HepG2 (cell line): Measurements from ENCODE around the gene ACAT2. TPM values are rescaled to one million over a fixed set of nuclear protein-coding genes. Genes with fewer than 3 reads are reported as not detected.
A peak's percentile ranks its signal among the peaks of the same experiment; 100 is the strongest.

ENCODE experiments used
- ATAC-seq: fragments of 200-7000 bp; cut with Tn5 transposase; 3 replicates; pipeline ENCODE4 v1.9.1; 2020; ENCODE audit warnings: mild to moderate bottlenecking, moderate library complexity
- BruUV-seq: library from RNA; stranded (reverse); fragments of 400-500 nt; replicated peaks from 2 replicates; lab custom pipeline; 2021; lab: Mats Ljungman, UMichigan
- CTCF ChIA-PET: fragments of 300-600 bp; formaldehyde crosslinking; extraction: SDS; loops from one replicate; lab custom pipeline; 2021; ENCODE audit warnings: low total read pairs, inconsistent platforms, low intra/inter-chr PET ratio; lab: Yijun Ruan, JAX
- POLR2A ChIA-PET: fragments of 350-600 bp; sonication (Branson Sonifier 250); formaldehyde crosslinking; loops from one replicate; lab custom pipeline; 2020; ENCODE audit warnings: antibody characterized with exemption, inconsistent platforms; lab: Yijun Ruan, JAX
- DNase-seq: peaks from one replicate; pipeline ENCODE4 v3.0.0-alpha.2; 2015; ENCODE audit warnings: low spot score
- FAIRE-seq: peaks from 3 replicates; lab custom pipeline; 2011; peaks lifted over from hg19 to GRCh38; lab: Jason Lieb, UNC
- H2AFZ ChIP-seq: one replicate; pipeline ENCODE4 v1.6.1; 2011; ENCODE audit warnings: low read length, inconsistent platforms
- H3K27ac ChIP-seq: fragments of 300-600 bp; 3 replicates; pipeline ENCODE4 v1.8.0; 2011; ENCODE audit warnings: mixed run types, mild to moderate bottlenecking, mixed read lengths, low read length, inconsistent platforms; ENCODE audit not compliant: insufficient read depth; ENCODE audit errors: extremely low read length
- H3K27me3 ChIP-seq, 2 experiments: fragments of 200-600 bp in 1 of 2; 2 replicates in 1 of 2; 3 replicates in 1 of 2; pipeline versions ENCODE4 v1.6.0 to v1.8.0; 2011; ENCODE audit warnings: low read length in 2 of 2, mild to moderate bottlenecking in 2 of 2, moderate library complexity in 2 of 2, inconsistent platforms in 1 of 2; ENCODE audit not compliant: insufficient read depth in 2 of 2, control insufficient read depth in 1 of 2
- H3K36me3 ChIP-seq, 2 experiments: fragments of 200-600 bp in 1 of 2; replicated peaks in 1 of 2; 2 replicates in 1 of 2; 3 replicates in 1 of 2; pipeline versions ENCODE4 v1.5.1 to v1.8.0; 2011; ENCODE audit warnings: low read length in 2 of 2, inconsistent platforms in 1 of 2; ENCODE audit not compliant: insufficient read depth in 2 of 2, control insufficient read depth in 1 of 2
- H3K4me1 ChIP-seq: 2 replicates; pipeline ENCODE4 v1.5.1; 2012; ENCODE audit warnings: low read length, inconsistent platforms; ENCODE audit not compliant: insufficient read depth
- H3K4me2 ChIP-seq: 2 replicates; pipeline ENCODE4 v1.6.0; 2011; ENCODE audit warnings: low read depth, low read length, inconsistent platforms
- H3K4me3 ChIP-seq, 3 experiments: fragments of 200-600 bp in 1 of 3; sonication (generic), shearing (Covaris generic) in 1 of 3; replicated peaks in 1 of 3; 2 replicates each; pipeline ENCODE4 v1.5.1; 2011 to 2016; ENCODE audit warnings: low read length in 3 of 3, inconsistent platforms in 2 of 3, low read depth in 2 of 3, mild to moderate bottlenecking in 2 of 3, control low read depth in 1 of 3, mixed read lengths in 1 of 3; ENCODE audit not compliant: insufficient read depth in 1 of 3
- H3K79me2 ChIP-seq: one replicate; pipeline ENCODE4 v1.6.1; 2011; ENCODE audit warnings: low read length, inconsistent platforms; ENCODE audit not compliant: insufficient read depth
- H3K9ac ChIP-seq: 2 replicates; pipeline ENCODE4 v1.6.0; 2011; ENCODE audit warnings: mild to moderate bottlenecking, low read depth, low read length, inconsistent platforms; ENCODE audit not compliant: insufficient read depth
- H3K9me3 ChIP-seq: 2 replicates; pipeline ENCODE4 v1.5.1; 2012; ENCODE audit warnings: mild to moderate bottlenecking, low read length
- H4K20me1 ChIP-seq: 2 replicates; pipeline ENCODE4 v1.6.0; 2011; ENCODE audit warnings: inconsistent platforms, mild to moderate bottlenecking, low read length, moderate library complexity; ENCODE audit not compliant: insufficient read depth
- CC2D1A ChIP-seq: sonication (generic); formaldehyde crosslinking; IDR thresholded peaks from 2 replicates; pipeline ENCODE4 v1.8.1; 2023; ENCODE audit warnings: mild to moderate bottlenecking, missing genetic modification reagents
- EHMT2 ChIP-seq: fragments of 200-600 bp; sonication (generic); IDR thresholded peaks from 2 replicates; pipeline ENCODE4 v1.7.0; 2017; ENCODE audit warnings: antibody characterized with exemption, low read depth, low read length, borderline replicate concordance
- HDAC6 ChIP-seq: fragments of 200-600 bp; sonication (generic); IDR thresholded peaks from 2 replicates; pipeline ENCODE4 v1.7.0; 2017; ENCODE audit warnings: mild to moderate bottlenecking, antibody characterized with exemption, low read length, low read depth
- HNRNPLL ChIP-seq: fragments of 200-400 bp; formaldehyde crosslinking; IDR thresholded peaks from 2 replicates; pipeline ENCODE4 v1.6.1; 2017; ENCODE audit warnings: mild to moderate bottlenecking, low read depth, low read length; ENCODE audit not compliant: poor library complexity, severe bottlenecking
- MTF2 ChIP-seq: sonication (generic); formaldehyde crosslinking; IDR thresholded peaks from 2 replicates; pipeline ENCODE4 v1.5.0; 2020; ENCODE audit warnings: missing genetic modification reagents, borderline replicate concordance
- PPARG ChIP-seq: conservative IDR thresholded peaks from 2 replicates; pipeline ENCODE4 v1.6.1; 2016; ENCODE audit warnings: missing biosample characterization, missing genetic modification reagents
- PRDM4 ChIP-seq: sonication (generic); formaldehyde crosslinking; IDR thresholded peaks from 2 replicates; pipeline ENCODE4 v1.9.0; 2021; ENCODE audit warnings: missing genetic modification reagents, borderline replicate concordance
- REL ChIP-seq: sonication (generic); formaldehyde crosslinking; conservative IDR thresholded peaks from 2 replicates; pipeline ENCODE4 v1.8.0; 2022; ENCODE audit warnings: mild to moderate bottlenecking, missing genetic modification reagents, moderate library complexity
- RXRA ChIP-seq: sonication (generic); formaldehyde crosslinking; IDR thresholded peaks from 2 replicates; pipeline ENCODE4 v1.5.1; 2020; ENCODE audit warnings: missing genetic modification reagents
- SMARCC2 ChIP-seq: fragments of 450-650 bp; IDR thresholded peaks from 2 replicates; pipeline ENCODE4 v1.6.1; 2017; ENCODE audit warnings: antibody characterized with exemption, mild to moderate bottlenecking
- TARDBP ChIP-seq: sonication (generic); formaldehyde crosslinking; IDR thresholded peaks from 2 replicates; pipeline ENCODE4 v1.8.0; 2022; ENCODE audit warnings: mild to moderate bottlenecking, missing genetic modification reagents
- TMF1 ChIP-seq: sonication (generic); formaldehyde crosslinking; IDR thresholded peaks from 2 replicates; pipeline ENCODE4 v1.8.1; 2022; ENCODE audit warnings: low read depth, missing genetic modification reagents
- ZNF441 ChIP-seq: sonication (generic); formaldehyde crosslinking; IDR thresholded peaks from 2 replicates; pipeline ENCODE4 v1.7.0; 2021; ENCODE audit warnings: missing genetic modification reagents, borderline replicate concordance
- ZNF607 ChIP-seq: sonication (generic); formaldehyde crosslinking; IDR thresholded peaks from 2 replicates; pipeline ENCODE4 v1.5.1; 2020; ENCODE audit warnings: missing genetic modification reagents, mild to moderate bottlenecking, borderline replicate concordance
- ZNF724P ChIP-seq: sonication (generic); formaldehyde crosslinking; IDR thresholded peaks from 2 replicates; pipeline ENCODE4 v1.8.0; 2022; ENCODE audit warnings: missing genetic modification reagents, borderline replicate concordance
- ZSCAN9 ChIP-seq: IDR thresholded peaks from 2 replicates; pipeline ENCODE4 v1.6.1; 2016; ENCODE audit warnings: borderline replicate concordance
- WGBS: methylation state at CpG from one replicate; pipeline ENCODE4 v1.1.6; 2017; ENCODE audit warnings: low lambda C conversion rate; 5-methylcytosine and 5-hydroxymethylcytosine counted together
- in situ Hi-C: cut with HindIII; loops from 2 replicates; pipeline ENCODE4 v1.10.0; 2017; ENCODE audit warnings: low pct_unique_long_range_greater_than_20kb; ENCODE audit not compliant: extremely low pct_ligation_motif_present
- intact Hi-C: fragments of 100-400 bp; cut with micrococcal nuclease; formaldehyde crosslinking; loops from one replicate; pipeline ENCODE4 v1.10.0; 2022; ENCODE audit not compliant: unreplicated experiment
- polyA plus RNA-seq, 8 experiments: library from polyadenylated mRNA; depleted of rRNA in 3 of 8; stranded (reverse) in 7 of 8; unstranded in 1 of 8; fragments of >200 nt; fragmentation: Illumina TruSeq in 4 of 8; extraction: Trizol in 4 of 8; gene quantifications; 2 replicates each; pipeline versions ENCODE4 v1.2.1 to v1.2.3, GENCODE V29; 2011 to 2016; ENCODE audit warnings: low read depth in 4 of 8, missing spikeins in 1 of 8, mixed read lengths in 1 of 8; ENCODE audit not compliant: insufficient read depth in 1 of 8
- total RNA-seq, 5 experiments: library from RNA; depleted of rRNA; stranded (reverse); fragments of >200 nt; fragmentation: Illumina TruSeq; extraction: Trizol; gene quantifications; 2 replicates each; pipeline ENCODE4 v1.2.3, GENCODE V29; 2016; ENCODE audit warnings: low read depth in 1 of 5
- TF ChIP-seq, protein P1 (sequence below): sonication (generic); formaldehyde crosslinking; IDR thresholded peaks from 2 replicates; pipeline ENCODE4 v1.8.0; 2022; ENCODE audit warnings: missing genetic modification reagents, mild to moderate bottlenecking, moderate library complexity, borderline replicate concordance

ACAT2 gene
- total and polyA plus RNA-seq, 2 of the 13 experiments (the other 11 are each of a cell fraction or from before 2014, with no cell fraction given): 121 to 534 TPM

- ChIA-PET CTCF (no interaction called here), POLR2A (interaction anchor here (0.6 to 7.1 kb wide), 33 partner anchors 8 to 790 kb away, joined by 3 to 165 read pairs (median 6); partner anchors contain the start of genes ACAT2, PNLDC1, RSPH3 and SOD2)
- Histone ChIP-seq H3K9me3 (no peaks in the 10 kb centered on the region), H3K79me2 (peaks cover 80% of the 10 kb centered on the region), H3K4me3 (peak within 1 kb of the TSS; percentile 91 to 94 (median 93)), H3K27ac (peak within 1 kb of the TSS; percentile 91), H4K20me1 (peaks cover 21% of the 10 kb centered on the region), H3K36me3 (peaks cover 2 to 24% of the 10 kb centered on the region in 2 experiments; a peak in 4 of 5 replicates), H3K27me3 (no peaks in the 10 kb centered on the region; a peak in 1 of 5 replicates), H3K4me1 (peaks cover 71% of the 10 kb centered on the region), H3K9ac (peak within 1 kb of the TSS; percentile 92), H2AFZ (peak within 1 kb of the TSS; percentile 55), H3K4me2 (peak within 1 kb of the TSS; percentile 99)
- intact Hi-C loops (loop anchor here (1.0 to 5.0 kb wide), 3 partner anchors 16 to 99 kb away; no protein-coding TSS in a partner anchor), in situ Hi-C loops (loop anchor here (5.0 kb wide), 1 partner anchor 98 kb away; the partner anchor contains the start of gene SOD2)
- DNase-seq (peak; percentile 99), ATAC-seq (peak; percentile 93), FAIRE-seq (peak; percentile 76)
- BruUV-seq: TSS peak; percentile 58
- WGBS: under 1% methylated on average over 27 of the region's 56 CpGs
- TF ChIP-seq TARDBP: 0 out of 2 replicates have a peak, but pooled peaks have one; percentile 12
- 0 out of 2 replicates have a peak, but pooled peaks have one; percentile 15 for TF ChIP-seq ZSCAN9 (CRISPR knock-in tag)
- TF ChIP-seq ZNF441 (CRISPR knock-in tag): no peak; the same call in 1 of the 2 replicates
- no peak; the same call in 1 of the 2 replicates for TF ChIP-seq REL (CRISPR knock-in tag)
- TF ChIP-seq TMF1: no peak; the same call in 1 of the 2 replicates
- 0 out of 2 replicates have a peak, but pooled peaks have one; percentile 13 for TF ChIP-seq PPARG (CRISPR knock-in tag)
- no peak for TF ChIP-seq SMARCC2
- peak; percentile 30; the same call in 1 of the 2 replicates for TF ChIP-seq RXRA (CRISPR knock-in tag)
- no peak for TF ChIP-seq ZNF607
- no peak for TF ChIP-seq MTF2 (CRISPR knock-in tag)
- TF ChIP-seq HDAC6: no peak
- TF ChIP-seq, protein P1, sequence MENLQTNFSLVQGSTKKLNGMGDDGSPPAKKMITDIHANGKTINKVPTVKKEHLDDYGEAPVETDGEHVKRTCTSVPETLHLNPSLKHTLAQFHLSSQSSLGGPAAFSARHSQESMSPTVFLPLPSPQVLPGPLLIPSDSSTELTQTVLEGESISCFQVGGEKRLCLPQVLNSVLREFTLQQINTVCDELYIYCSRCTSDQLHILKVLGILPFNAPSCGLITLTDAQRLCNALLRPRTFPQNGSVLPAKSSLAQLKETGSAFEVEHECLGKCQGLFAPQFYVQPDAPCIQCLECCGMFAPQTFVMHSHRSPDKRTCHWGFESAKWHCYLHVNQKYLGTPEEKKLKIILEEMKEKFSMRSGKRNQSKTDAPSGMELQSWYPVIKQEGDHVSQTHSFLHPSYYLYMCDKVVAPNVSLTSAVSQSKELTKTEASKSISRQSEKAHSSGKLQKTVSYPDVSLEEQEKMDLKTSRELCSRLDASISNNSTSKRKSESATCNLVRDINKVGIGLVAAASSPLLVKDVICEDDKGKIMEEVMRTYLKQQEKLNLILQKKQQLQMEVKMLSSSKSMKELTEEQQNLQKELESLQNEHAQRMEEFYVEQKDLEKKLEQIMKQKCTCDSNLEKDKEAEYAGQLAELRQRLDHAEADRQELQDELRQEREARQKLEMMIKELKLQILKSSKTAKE (CRISPR knock-in tag): no peak
- TF ChIP-seq CC2D1A (CRISPR knock-in tag): no peak
- peak; percentile 97 for TF ChIP-seq HNRNPLL
- TF ChIP-seq ZNF724P (CRISPR knock-in tag): no peak
- TF ChIP-seq PRDM4: no peak
- TF ChIP-seq EHMT2: no peak
These were observed 28.5 kb downstream of the ACAT2 start, which contains the start of gene MRPL18 for GRCh38 chr6:159790149-159790955. Gene MRPL18, plus strand, starts transcription at chr6:159790467. Its CDS starts 121 bp downstream, at chr6:159790588.
